K562 (cell line): ENCODE measurements around the gene COQ10B. TPM values are rescaled to one million over a fixed set of nuclear protein-coding genes. Genes with fewer than 3 reads are reported as not detected.

Experiments used
- ATAC-seq: fragments of 200-7000 bp; cut with Tn5 transposase; 3 replicates; pipeline ENCODE4 v1.9.1; 2020; ENCODE audit warnings: moderate library complexity
- BruUV-seq: library from RNA; stranded (reverse); fragments of 400-500 nt; replicated peaks from 2 replicates; lab custom pipeline; 2021; lab: Mats Ljungman, UMichigan
- CTCF ChIA-PET: fragments of 300-600 bp; formaldehyde crosslinking; extraction: SDS; loops from one replicate; lab custom pipeline; 2021; ENCODE audit warnings: low intra/inter-chr PET ratio; lab: Yijun Ruan, JAX
- POLR2A ChIA-PET: fragments of 300-600, 350-650 bp; sonication (Branson Sonifier 250); formaldehyde crosslinking; extraction: SDS; loops from one replicate; lab custom pipeline; 2021; ENCODE audit warnings: antibody characterized with exemption, inconsistent platforms; lab: Yijun Ruan, JAX
- DNase-seq, 4 experiments: peaks; one replicate each; pipeline versions ENCODE4 v3.0.0 to v3.0.0-alpha.2; 2011 to 2018; ENCODE audit warnings: low spot score in 3 of 4, mixed read lengths in 3 of 4; ENCODE audit errors: extremely low read depth in 1 of 4
- FAIRE-seq: peaks from 2 replicates; lab custom pipeline; 2011; peaks lifted over from hg19 to GRCh38; lab: Jason Lieb, UNC
- H2AFZ ChIP-seq: 2 replicates; pipeline ENCODE4 v1.6.0; 2011; ENCODE audit warnings: low read depth, low read length, control low read depth, inconsistent platforms
- H3K27ac ChIP-seq: fragments of 200-600 bp; 3 replicates; pipeline ENCODE4 v1.8.0; 2011; ENCODE audit warnings: low read depth, mild to moderate bottlenecking, control low read depth, inconsistent platforms, low read length, moderate library complexity, mixed read lengths; ENCODE audit errors: extremely low read depth
- H3K27me3 ChIP-seq, 2 experiments: fragments of 300-600 bp in 1 of 2; 2 replicates in 1 of 2; 3 replicates in 1 of 2; pipeline versions ENCODE4 v1.6.0 to v1.8.0; 2011; ENCODE audit warnings: inconsistent platforms in 2 of 2, low read length in 2 of 2, mild to moderate bottlenecking in 1 of 2, mixed read lengths in 1 of 2, moderate library complexity in 1 of 2; ENCODE audit not compliant: control insufficient read depth in 2 of 2, insufficient read depth in 2 of 2
- H3K36me3 ChIP-seq: fragments of 300-600 bp; 3 replicates; pipeline ENCODE4 v1.8.0; 2011; ENCODE audit warnings: mild to moderate bottlenecking, low read length, inconsistent platforms; ENCODE audit not compliant: control insufficient read depth, insufficient read depth
- H3K4me1 ChIP-seq, 2 experiments: fragments of 200-600 bp in 1 of 2; replicated peaks in 1 of 2; 2 replicates in 1 of 2; 3 replicates in 1 of 2; pipeline versions ENCODE4 v1.5.1 to v1.8.0; 2011; ENCODE audit warnings: inconsistent platforms in 2 of 2, low read length in 2 of 2, mild to moderate bottlenecking in 1 of 2, mixed read lengths in 1 of 2, moderate library complexity in 1 of 2; ENCODE audit not compliant: control insufficient read depth in 2 of 2, insufficient read depth in 2 of 2
- H3K4me2 ChIP-seq: 2 replicates; pipeline ENCODE4 v1.6.1; 2011; ENCODE audit warnings: low read length, control low read depth, inconsistent platforms, mixed read lengths; ENCODE audit not compliant: insufficient read depth
- H3K4me3 ChIP-seq: fragments of 200-600 bp; sonication (generic), shearing (Covaris generic); 2 replicates; pipeline ENCODE4 v1.5.1; 2016; ENCODE audit warnings: control low read depth, inconsistent platforms
- H3K79me2 ChIP-seq: fragments of 200-600 bp; 3 replicates; pipeline ENCODE4 v1.8.0; 2011; ENCODE audit warnings: low read length, inconsistent platforms; ENCODE audit not compliant: control insufficient read depth, insufficient read depth
- H3K9ac ChIP-seq, 2 experiments: 2 replicates each; pipeline versions ENCODE4 v1.6.0 to v1.6.1; 2011; ENCODE audit warnings: low read depth in 2 of 2, low read length in 2 of 2, control low read depth in 1 of 2, inconsistent platforms in 1 of 2, mild to moderate bottlenecking in 1 of 2, mixed read lengths in 1 of 2; ENCODE audit not compliant: insufficient read depth in 1 of 2
- H3K9me1 ChIP-seq: one replicate; pipeline ENCODE4 v1.6.0; 2011; ENCODE audit warnings: inconsistent platforms, mild to moderate bottlenecking, low read length, moderate library complexity; ENCODE audit not compliant: control insufficient read depth, insufficient read depth
- H3K9me3 ChIP-seq: replicated peaks from 2 replicates; pipeline ENCODE4 v1.5.1; 2011; ENCODE audit warnings: low read depth, low read length, inconsistent platforms; ENCODE audit not compliant: control insufficient read depth, insufficient read depth
- H4K20me1 ChIP-seq: replicated peaks from 2 replicates; pipeline ENCODE4 v1.6.1; 2011; ENCODE audit warnings: low read length, inconsistent platforms, mixed read lengths; ENCODE audit not compliant: control insufficient read depth, insufficient read depth
- CBX5 ChIP-seq: IDR thresholded peaks from 2 replicates; pipeline ENCODE4 v1.6.1; 2014; ENCODE audit warnings: low read depth, borderline replicate concordance
- CHD1 ChIP-seq: fragments of 200-600 bp; sonication (generic); IDR thresholded peaks from one replicate; pipeline ENCODE4 v1.6.1; 2012; ENCODE audit warnings: mild to moderate bottlenecking, moderate library complexity, low read length, inconsistent platforms
- ETV1 ChIP-seq: fragments of 450-650 bp; conservative IDR thresholded peaks from 2 replicates; pipeline ENCODE4 v1.6.1; 2016; ENCODE audit warnings: missing genetic modification characterization, control low read depth, low read depth, missing compliant biosample characterization
- HNRNPL ChIP-seq: fragments of 200-400 bp; formaldehyde crosslinking; IDR thresholded peaks from 2 replicates; pipeline ENCODE4 v1.6.1; 2017; ENCODE audit warnings: low read depth, mild to moderate bottlenecking, low read length
- POLR2G ChIP-seq: fragments of 200-400 bp; formaldehyde crosslinking; IDR thresholded peaks from 2 replicates; pipeline ENCODE4 v1.6.1; 2017; ENCODE audit warnings: low read depth, mild to moderate bottlenecking, antibody characterized with exemption, low read length, moderate library complexity
- RB1 ChIP-seq: fragments of 450-650 bp; IDR thresholded peaks from 2 replicates; pipeline ENCODE4 v1.6.1; 2017; ENCODE audit warnings: low read depth, mild to moderate bottlenecking
- WGBS: fragments of 100-300 bp; shearing (Covaris generic); methylation state at CpG from one replicate; pipeline ENCODE4 v1.1.6; 2016; ENCODE audit warnings: low coverage, mixed read lengths; ENCODE audit not compliant: insufficient coverage; ENCODE audit errors: missing lambda C conversion rate; 5-methylcytosine and 5-hydroxymethylcytosine counted together
- in situ Hi-C: fragments of 300-500 bp; cut with MboI; formaldehyde crosslinking; loops from 4 replicates; pipeline ENCODE4 v1.15.0; 2018; ENCODE audit warnings: inconsistent platforms, mixed read lengths
- intact Hi-C: fragments of 100-400 bp; cut with micrococcal nuclease; formaldehyde crosslinking; loops from 2 replicates; pipeline ENCODE4 v1.14.2; 2022
- polyA plus RNA-seq, 8 experiments: library from polyadenylated mRNA; depleted of rRNA in 4 of 8; stranded (reverse) in 5 of 8; unstranded in 3 of 8; fragments of >200 nt; fragmentation: Nextera tagmentation in 2 of 8; fragmentation: Illumina TruSeq in 1 of 8; extraction: Ambion mirVana in 2 of 8; extraction: Trizol in 1 of 8; gene quantifications; 2 replicates each; pipeline versions ENCODE4 v1.2.1 to v1.2.3, GENCODE V29; 2011 to 2014; ENCODE audit warnings: inconsistent platforms in 1 of 8, missing spikeins in 1 of 8
- total RNA-seq, 7 experiments: library from RNA; depleted of rRNA in 6 of 7; stranded (reverse); fragments of >200 nt in 6 of 7; fragmentation: Illumina TruSeq in 2 of 7; extraction: Trizol in 2 of 7; gene quantifications; 2 replicates each; pipeline versions ENCODE4 v1.2.1 to v1.2.3, GENCODE V29; 2011 to 2021; ENCODE audit warnings: low replicate concordance in 1 of 7
- TF ChIP-seq, protein P1 (sequence below): fragments of 450-650 bp; IDR thresholded peaks from 2 replicates; pipeline ENCODE4 v1.6.1; 2018; ENCODE audit not compliant: partially characterized antibody
- TF ChIP-seq, protein P2 (sequence below), 2 experiments: fragments of 450-650 bp in 1 of 2; sonication (generic) in 1 of 2; formaldehyde crosslinking in 1 of 2; IDR thresholded peaks in 1 of 2; conservative IDR thresholded peaks in 1 of 2; 2 replicates each; pipeline versions ENCODE4 v1.6.1 to v1.8.1; 2016 to 2023; ENCODE audit warnings: mild to moderate bottlenecking in 2 of 2, moderate library complexity in 2 of 2, inconsistent platforms in 1 of 2, missing genetic modification reagents in 1 of 2

Gene COQ10B
- total and polyA plus RNA-seq, 9 of the 15 experiments (the other 6 are each of a cell fraction or from before 2014, with no cell fraction given): 3.1 to 13.1 (median 7.7) TPM

DNA sequence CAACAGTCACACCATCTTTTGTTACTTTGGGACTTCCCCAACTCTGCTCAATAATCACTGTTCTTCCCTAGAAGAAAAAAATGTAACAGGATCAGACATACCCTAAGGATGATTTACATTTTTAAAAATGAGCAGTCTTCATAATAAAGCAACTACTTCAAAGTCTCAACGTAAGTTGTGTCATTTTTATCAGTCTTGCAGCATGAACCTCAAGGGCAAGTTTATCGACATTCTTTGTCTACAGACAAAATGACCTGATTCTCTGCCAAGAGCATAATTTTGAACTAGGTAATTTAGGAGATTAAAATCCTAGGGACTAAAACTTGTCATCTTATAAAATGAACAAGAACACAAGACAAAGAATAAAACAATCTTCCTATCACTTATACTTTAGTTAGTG, 44.0 kb downstream of the COQ10B start (continued):
- TF ChIP-seq, protein P1, sequence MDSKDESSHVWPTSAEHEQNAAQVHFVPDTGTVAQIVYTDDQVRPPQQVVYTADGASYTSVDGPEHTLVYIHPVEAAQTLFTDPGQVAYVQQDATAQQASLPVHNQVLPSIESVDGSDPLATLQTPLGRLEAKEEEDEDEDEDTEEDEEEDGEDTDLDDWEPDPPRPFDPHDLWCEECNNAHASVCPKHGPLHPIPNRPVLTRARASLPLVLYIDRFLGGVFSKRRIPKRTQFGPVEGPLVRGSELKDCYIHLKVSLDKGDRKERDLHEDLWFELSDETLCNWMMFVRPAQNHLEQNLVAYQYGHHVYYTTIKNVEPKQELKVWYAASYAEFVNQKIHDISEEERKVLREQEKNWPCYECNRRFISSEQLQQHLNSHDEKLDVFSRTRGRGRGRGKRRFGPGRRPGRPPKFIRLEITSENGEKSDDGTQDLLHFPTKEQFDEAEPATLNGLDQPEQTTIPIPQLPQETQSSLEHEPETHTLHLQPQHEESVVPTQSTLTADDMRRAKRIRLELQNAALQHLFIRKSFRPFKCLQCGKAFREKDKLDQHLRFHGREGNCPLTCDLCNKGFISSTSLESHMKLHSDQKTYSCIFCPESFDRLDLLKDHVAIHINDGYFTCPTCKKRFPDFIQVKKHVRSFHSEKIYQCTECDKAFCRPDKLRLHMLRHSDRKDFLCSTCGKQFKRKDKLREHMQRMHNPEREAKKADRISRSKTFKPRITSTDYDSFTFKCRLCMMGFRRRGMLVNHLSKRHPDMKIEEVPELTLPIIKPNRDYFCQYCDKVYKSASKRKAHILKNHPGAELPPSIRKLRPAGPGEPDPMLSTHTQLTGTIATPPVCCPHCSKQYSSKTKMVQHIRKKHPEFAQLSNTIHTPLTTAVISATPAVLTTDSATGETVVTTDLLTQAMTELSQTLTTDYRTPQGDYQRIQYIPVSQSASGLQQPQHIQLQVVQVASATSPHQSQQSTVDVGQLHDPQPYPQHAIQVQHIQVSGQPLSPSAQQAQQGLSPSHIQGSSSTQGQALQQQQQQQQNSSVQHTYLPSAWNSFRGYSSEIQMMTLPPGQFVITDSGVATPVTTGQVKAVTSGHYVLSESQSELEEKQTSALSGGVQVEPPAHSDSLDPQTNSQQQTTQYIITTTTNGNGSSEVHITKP: no peak
- TF ChIP-seq, all 486 proteins: peak for 0

DNA sequence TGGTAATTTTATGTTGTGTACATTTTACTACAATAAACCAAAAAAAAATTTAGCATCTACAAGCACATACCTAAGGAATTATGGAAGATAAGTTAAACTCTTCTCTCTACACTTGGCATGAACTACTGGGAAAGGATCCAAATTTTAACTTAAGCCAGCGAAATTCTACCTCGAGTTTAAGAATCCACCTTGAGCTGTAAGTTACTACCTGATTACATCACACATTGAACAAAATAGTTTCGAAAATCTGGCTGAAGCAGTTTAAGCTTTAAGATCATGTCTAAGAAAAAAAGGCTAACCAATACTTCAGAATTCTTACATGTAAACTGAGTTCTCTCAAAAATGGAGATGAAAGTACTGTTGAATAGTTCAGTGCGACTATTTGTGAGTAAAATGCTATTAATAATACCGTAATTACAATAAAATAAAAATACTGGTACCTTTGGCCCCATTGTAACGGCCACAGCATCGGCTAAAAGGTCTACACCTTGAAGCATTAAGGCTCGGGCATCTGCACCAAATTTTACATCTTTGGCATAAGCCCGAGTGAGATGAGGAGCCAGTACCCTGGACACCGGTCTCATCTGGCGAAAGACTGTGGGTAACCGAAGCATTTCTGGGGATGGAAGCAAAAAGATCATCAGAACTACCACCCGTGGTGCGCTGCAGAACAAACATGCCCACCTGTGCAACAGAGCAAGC, 45.0 kb downstream of the COQ10B start:
- POLR2A ChIA-PET: interaction anchor here (0.8 to 6.5 kb wide), 5 partner anchors 7 to 45 kb away, joined by 3 to 34 read pairs (median 7); partner anchors contain the start of genes COQ10B and MOB4
- Histone ChIP-seq H3K9ac (peak overlapping the region; percentile 98 to 99), H3K4me1 (peaks cover 10 to 17% of the 10 kb centered on the region in 2 experiments; a peak in 4 of 5 replicates)

More for the DNA sequence above, 45.0 kb downstream of the COQ10B start:
- intact Hi-C loops: loop anchor here (1.0 to 5.0 kb wide), 3 partner anchors 45 to 209 kb away; partner anchors contain the start of genes COQ10B and MARS2
- Histone ChIP-seq H3K9me3 (no peaks in the 10 kb centered on the region), H4K20me1 (peaks cover 14% of the 10 kb centered on the region), H3K79me2 (peaks cover 96% of the 10 kb centered on the region), H2AFZ (no peak overlapping the region), H3K9me1 (no peaks in the 10 kb centered on the region), H3K4me2 (peak overlapping the region; percentile 95), H3K27me3 (no peaks in the 10 kb centered on the region), H3K4me3 (peak overlapping the region; percentile 74), H3K36me3 (peaks cover 78% of the 10 kb centered on the region), H3K27ac (peak overlapping the region; percentile 95; the same call in 2 of the 3 replicates)
- TF ChIP-seq CBX5: no peak
- TF ChIP-seq POLR2G: no peak
- no peak for TF ChIP-seq HNRNPL
- TF ChIP-seq, protein P2, sequence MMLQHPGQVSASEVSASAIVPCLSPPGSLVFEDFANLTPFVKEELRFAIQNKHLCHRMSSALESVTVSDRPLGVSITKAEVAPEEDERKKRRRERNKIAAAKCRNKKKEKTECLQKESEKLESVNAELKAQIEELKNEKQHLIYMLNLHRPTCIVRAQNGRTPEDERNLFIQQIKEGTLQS (IDR thresholded peaks at IDR 0.05): peak; percentile 19; the same call in 1 of the 2 replicates
- TF ChIP-seq, protein P2 (CRISPR knock-in tag; conservative IDR thresholded peaks at IDR 0.05): no peak
- no peak for TF ChIP-seq ETV1
- peak; percentile 70 for TF ChIP-seq CHD1
- no peak for TF ChIP-seq RB1
- FAIRE-seq: no peak
- in situ Hi-C loops: no loop called here
- CTCF ChIA-PET: no interaction called here
- DNase-seq: no peak
- ATAC-seq: no peak
- WGBS: 0% methylated on average over 14 of the region's 14 CpGs
- BruUV-seq: TSS peak; percentile 39
